NB4 (cell line): Measurements from ENCODE around the gene SNED1.

Experiments
- POLR2A ChIP-seq: IDR thresholded peaks from 2 replicates; pipeline ENCODE4 v1.6.1; 2011; ENCODE audit warnings: mild to moderate bottlenecking; ENCODE audit not compliant: insufficient read length; ENCODE audit errors: extremely low read depth
- TF ChIP-seq, protein P1 (sequence below): IDR thresholded peaks from one replicate; pipeline ENCODE4 v1.5.1; 2012; ENCODE audit warnings: low read depth, low read length

DNA sequence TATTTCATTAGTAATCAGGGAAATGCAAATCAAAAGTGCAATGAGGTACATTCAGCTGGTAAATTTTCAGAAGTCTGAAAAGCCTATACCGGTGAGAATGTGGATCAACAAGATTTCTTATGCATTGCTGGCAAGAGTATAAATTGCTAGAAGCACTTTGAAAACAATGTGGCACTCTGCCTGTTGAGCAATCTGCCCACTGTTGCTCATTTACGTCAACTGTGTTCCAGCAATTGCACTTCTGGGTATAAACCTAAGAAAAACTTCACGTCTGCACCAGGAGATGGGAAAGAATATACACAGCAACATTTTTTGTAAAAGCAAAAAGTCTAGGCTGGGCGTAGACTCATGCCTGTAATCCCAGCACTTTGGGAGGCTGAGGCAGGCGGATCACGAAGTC is 62.9 kb downstream of the SNED1 start:
- TF ChIP-seq, protein P1, sequence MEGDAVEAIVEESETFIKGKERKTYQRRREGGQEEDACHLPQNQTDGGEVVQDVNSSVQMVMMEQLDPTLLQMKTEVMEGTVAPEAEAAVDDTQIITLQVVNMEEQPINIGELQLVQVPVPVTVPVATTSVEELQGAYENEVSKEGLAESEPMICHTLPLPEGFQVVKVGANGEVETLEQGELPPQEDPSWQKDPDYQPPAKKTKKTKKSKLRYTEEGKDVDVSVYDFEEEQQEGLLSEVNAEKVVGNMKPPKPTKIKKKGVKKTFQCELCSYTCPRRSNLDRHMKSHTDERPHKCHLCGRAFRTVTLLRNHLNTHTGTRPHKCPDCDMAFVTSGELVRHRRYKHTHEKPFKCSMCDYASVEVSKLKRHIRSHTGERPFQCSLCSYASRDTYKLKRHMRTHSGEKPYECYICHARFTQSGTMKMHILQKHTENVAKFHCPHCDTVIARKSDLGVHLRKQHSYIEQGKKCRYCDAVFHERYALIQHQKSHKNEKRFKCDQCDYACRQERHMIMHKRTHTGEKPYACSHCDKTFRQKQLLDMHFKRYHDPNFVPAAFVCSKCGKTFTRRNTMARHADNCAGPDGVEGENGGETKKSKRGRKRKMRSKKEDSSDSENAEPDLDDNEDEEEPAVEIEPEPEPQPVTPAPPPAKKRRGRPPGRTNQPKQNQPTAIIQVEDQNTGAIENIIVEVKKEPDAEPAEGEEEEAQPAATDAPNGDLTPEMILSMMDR, result no peak
- TF ChIP-seq POLR2A, result no peak
